Measurements from ENCODE around the gene HIP1.
"Not testable (repeated sequence)": the region's sequence is repeated elsewhere in the genome, so short reads cannot be mapped to it uniquely, and the experiment has no call there.

HIP1 gene

DNA sequence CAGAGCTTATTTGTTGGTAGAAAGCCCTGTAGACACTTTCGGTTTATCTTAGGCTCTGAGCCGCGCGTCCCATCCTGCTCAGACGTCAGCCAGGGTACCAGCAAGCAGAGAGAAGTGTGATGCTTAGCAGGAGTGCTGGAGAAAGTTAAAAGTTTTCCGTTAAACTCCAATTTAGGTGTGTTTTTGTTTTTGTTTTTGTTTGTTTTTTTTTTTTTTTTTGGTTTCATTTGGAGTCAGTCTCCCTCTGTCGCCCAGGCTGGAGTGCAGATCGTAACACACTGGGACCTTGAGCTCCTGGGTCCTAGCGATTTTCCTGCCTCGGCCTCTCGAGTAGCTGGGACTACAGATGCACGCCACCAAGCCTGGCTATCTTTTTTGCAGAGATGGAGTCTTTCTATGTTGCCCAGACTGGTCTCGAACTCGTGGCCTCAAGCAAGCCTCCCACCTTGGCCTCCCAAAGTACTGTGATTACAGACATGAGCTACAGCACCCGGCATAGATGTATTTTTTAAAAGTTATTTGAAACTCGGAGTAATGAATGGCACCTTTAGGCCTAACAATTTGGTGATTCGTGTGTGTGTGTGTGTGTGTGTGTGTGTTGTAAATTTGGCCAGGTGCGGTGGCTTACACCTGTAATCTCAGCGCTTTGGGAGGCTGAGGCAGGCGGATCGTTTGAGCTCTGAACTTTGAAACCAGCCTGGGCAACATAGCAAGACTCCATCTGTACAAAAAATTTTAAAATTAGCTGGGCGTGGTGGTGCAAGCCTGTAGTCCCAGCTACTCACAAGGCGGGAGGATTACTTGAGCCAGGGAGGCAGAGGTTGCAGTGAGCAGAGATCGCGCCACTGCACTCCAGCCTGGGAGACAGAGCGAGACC, 1.3 kb upstream of the HIP1 start:
- peak in 1 of 2 donors; percentile 7 for DNase-seq (ENCODE audit: low read depth in 2 of 2, low spot score in 1 of 2)

DNA sequence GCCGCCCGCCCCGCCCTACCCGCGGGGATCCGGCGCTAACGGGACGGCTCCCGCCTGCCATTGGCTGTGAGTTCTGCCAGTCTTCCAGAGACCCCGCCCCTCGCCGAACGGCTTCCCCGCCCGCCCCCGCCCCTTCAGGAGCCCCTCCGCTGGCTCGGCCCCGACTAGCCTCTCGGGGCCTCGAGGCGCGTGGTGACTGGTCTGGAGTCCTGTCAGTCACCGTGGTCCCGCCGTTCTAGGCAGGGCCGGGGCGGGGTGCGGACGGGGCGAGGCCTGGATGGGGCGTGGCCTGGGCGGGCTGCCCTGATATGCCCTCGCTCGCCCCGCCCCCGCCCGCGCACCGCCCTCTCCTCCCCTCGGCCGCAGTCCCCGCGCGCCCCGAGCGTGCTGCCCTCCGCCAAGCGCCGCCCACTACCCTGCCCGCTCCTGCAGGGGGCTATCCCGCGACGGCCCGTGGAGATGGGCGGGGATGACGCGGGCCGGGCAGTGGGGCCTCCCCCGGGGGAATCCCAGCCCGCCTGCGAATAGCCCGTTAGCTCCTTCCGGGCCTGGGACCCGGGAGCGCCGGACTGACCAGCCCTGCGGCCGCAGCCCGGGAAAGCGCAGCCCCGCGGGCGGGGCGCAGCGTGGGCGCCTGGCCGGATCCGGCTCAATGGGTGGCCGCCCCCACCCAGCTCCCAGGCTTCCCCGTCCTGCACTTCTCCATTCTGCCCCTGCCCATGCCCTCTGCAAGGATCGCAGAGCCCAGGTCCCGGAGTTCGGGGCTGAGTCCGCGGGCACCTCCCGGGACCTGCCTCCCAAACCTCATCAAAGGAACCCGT, 444 bp upstream of the HIP1 start:
- DNase-seq (ENCODE audit: low read depth in 2 of 2, low spot score in 1 of 2) = peak; percentile 96 to 99

DNA sequence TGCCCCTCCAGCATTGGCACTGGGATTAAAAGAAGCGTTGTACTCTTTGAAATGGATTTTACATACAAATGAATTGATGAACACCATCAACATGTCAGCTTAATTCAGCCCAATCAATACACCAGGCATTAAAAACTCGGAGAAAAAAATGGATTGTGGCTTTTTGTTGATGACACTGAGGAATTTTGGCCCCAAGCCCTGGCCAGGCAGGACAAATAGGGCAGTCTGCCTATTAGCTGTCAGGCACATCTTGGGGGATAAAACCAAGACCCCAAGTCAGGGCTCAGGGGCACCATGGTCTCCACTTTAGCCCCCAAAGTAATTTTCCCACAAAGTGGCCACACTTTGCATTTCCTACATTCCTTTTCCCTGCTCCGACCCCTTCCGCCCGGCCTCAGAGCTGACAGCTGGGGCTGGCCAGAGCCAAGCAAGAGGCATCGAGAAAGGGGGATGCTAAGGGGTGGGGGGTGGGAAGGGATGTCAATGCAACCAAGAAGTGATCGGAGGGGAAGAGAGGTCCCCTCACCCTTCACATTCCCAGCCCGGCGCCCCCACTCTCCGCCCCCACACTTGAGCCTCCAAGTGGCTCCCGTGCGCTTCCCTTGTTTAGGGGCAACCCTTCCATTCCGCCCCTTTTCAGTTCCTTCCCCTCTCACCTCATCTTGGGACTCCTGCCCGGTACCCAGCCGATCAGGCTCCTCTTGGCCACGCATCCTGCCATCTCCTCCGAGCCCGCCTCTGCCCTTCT, 711 bp downstream of the HIP1 start:
- no peak for DNase-seq (ENCODE audit: low read depth in 2 of 2, low spot score in 1 of 2)

DNA sequence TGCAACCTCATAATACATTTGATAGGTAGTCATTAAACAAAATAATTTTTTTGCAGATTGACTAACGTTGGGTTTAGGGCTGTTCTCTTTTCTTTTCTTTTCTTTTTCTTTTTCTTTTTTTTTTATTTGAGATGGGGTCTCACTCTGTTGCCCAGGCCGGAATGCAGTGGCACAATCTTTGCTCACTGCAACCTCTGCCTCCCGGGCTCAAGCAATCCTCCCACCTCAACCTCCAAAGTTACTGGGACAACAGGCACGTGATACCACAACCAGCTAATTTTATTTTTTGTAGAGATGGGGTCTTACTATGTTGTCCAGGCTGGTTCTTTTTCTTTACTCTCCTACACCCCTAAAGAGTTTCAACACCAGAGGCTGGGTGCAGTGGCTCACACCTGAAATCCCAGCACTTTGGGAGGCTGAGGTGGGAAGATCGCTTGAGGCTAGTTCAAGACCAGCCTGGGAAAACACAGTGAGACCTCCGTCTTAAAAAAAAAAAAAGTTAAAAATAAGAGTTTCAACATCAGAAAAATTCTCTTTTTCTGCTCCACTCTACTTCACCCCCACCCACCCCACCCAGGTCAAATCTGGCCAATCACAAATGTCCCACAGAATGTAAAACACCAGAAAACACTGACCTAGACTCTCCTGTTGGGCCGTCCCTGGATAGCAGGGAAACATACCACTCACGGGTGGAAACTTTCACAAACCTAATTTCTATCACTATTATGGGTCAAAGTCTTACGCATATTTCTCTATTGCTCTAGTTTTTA, 3.0 kb downstream of the HIP1 start:
- DNase-seq (ENCODE audit: low read depth in 2 of 2, low spot score in 1 of 2) = no peak

DNA sequence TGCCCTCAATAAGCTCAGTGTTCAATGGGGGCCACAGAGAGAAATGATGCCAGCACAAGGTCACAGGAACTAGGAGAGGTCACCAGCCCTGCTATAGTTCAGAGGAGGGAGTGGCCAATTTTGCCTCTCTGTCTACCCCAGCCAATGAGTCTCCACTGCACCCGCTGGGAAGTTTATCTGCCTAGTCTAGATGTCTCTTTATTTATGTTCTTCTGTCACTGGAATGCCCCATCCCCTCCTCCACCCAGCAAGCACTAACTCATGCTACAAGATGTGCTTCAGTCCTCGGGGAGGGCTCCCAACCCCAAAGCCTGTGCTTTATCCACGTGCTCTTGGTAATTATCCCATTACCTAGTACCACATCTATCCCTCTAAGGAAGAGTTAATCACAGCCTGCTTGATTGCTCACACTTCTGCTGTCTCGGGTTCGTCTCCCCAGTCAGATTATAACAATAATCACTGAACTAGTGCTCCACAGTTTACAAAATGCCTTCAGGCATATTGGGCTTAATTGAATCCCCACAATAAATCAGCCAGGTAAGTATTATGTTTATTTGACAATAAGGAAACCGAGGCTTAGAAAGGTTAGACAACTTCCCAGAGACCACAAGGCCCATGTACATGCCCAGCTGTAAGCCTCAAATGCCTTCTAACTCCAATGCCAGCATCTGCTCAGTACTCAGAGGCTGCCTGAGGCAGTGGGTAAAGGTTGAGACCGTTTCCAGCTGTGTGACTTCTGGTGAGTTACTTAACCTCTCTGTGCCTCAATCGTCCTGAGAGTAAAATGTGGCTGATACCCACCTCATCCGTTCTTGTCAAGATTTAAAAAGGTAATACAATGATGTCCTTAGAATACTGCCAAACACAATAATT, 3.9 kb downstream of the HIP1 start:
- DNase-seq (ENCODE audit: low read depth in 2 of 2, low spot score in 1 of 2) = no peak

DNA sequence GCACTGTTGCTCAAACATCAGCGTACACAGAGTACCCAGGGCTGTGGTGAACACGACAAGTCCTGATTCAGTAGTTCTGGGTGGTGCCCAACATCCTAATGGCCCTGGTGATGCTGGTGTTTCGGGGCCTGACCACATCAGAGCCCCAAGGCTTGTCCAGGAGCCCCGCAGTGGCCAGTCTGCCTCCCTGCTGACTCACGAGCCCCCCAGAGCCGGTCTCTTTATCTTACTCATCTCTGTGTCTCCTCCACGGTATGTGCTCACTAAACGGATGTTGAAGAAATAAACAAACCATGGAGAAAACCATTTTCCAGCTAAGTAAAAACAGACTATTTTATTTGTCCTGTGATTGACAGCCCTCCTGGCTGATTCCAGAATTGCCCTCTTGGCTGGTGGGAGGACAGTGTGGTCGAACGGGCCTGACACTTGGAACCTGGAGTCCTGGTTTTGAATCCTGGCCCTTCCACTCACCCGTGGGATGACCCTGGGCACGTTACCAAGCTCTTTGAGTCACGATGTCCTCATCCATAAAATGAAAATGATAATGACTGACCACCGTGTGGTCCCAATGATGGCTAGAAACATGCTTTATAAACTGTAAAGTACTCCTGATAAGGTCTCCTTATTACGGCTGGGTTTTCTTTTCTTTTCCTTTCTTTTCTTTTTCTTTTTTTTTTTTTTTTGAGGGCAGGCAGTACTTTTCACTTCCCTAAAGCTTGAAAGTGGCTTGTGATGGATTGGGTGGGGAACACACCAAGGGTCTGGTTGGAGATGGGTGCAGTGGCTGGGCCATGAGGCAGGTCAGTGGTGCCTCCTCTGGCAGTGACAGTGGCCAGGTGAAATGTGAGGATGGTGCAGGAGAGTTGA, 5.7 kb downstream of the HIP1 start:
- no peak for DNase-seq (ENCODE audit: low read depth in 2 of 2, low spot score in 1 of 2)

DNA sequence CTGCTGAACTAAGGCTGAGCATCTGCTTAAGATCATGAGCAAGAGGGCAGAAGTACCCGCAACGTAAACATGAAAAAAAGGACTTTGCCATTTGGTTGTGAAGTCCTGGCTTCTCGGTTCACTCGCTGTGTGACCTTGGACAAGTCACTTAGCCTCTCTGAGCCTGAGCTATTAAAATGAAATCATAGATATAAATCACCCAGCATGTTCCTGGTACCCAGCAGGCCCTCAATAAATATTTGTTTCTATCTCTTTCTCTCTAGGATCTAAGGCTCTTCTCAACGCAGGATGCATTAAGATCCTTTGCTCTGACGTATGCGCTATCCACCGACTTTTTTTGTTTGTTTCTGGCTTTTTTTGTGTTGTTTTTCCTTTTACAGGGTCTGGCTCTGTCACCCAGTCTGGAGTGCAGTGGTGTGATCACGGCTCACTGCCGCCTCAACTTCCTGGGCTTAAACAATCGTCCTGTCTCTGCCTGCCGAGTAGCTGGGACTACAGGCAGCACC, 6.7 kb downstream of the HIP1 start:
- DNase-seq (ENCODE audit: low read depth in 2 of 2, low spot score in 1 of 2) = no peak

DNA sequence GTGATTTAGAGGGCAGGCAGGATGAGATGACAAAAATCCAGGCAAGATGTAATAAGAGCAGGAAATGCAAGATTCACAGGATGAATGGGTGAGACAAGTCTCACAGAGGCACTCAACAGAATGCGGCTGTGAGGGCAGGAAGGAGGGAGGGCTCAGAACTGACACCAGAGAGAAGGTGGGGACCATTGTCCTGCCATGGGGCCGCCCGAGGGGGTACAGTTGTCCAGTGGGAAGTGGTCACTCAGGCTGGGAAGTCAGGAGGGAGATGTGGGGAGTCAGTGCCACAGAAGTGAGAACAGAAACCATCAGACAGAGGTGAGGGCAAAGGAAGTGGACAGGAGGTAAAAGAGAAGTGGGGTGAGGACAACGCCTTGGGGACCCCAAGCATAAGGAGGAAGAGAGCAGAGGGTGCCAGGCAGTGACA, 8.9 kb downstream of the HIP1 start:
- no peak for DNase-seq (ENCODE audit: low read depth in 2 of 2, low spot score in 1 of 2)

DNA sequence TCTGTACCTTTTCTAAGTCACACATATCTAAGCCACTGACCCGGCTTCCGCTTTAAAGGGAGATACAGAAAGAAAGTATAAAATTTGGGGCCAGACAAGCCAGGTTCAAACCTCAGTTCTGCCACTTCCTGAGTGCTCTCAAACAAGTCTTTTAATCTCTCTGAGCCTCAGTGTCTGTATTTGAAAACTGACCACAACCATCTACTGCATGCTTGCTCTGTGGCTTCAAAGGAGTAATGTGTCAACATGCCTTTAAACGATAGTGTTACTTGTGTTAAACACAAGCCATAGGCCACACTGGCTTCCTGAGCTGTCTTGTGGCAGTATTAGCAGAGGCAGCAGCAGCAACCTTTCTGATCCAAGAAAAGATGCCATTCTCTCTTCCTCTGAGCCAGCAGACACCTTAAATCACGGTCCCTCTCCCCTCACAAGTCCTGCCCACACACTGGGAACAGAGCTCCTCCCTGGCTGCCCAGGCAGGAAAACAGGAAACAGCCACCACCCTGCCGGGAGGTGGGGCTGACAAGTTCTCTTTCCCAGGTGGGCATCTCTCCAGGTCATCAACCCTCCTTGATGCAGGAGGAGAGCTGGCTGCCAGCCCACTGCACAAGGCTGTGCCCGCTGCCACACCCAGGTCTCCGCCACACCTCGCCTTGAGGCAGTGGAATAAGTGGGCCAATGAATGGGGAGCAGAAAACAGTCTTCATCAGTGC, 10.7 kb downstream of the HIP1 start:
- peak in 1 of 2 donors; percentile 8 for DNase-seq (ENCODE audit: low read depth in 2 of 2, low spot score in 1 of 2)

DNA sequence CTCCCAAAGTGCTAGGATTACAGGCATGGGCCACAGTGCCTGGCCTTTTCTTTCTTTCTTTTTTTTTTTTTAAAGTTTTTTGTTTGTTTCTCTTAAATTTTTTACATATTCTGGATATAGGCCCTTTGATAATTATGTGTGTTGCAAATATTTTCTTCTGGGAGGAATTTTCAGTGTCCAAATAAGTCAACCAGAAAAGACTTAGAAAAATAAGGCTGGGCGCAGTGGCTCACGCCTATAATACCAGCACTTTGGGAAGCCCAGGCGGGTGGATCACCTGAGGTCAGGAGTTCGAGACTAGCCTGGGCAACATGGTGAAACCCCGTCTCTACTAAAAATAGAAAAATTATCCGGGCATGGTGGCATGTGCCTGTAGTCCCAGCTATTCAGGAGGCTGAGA, 11.4 kb downstream of the HIP1 start:
- DNase-seq (ENCODE audit: low read depth in 2 of 2, low spot score in 1 of 2) = not testable (repeated sequence)

DNA sequence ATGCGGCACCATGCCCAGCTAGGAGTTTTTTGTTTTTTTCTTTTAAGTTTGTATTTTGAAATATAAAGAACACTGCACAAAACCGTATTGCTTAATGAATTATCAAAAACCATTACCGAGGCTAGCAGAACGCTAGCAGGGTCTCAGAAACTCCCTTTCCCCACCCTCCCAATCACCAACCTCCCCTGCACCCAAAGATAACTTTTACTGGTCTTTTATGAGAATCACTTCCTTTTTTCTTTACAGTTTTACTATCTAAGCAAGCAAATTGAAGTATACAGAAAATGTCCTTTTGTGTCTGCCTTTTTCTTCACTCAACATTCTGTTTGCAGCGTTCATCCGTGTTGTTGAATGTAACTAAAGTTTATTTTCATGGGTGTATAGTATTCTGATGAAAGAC, 13.4 kb downstream of the HIP1 start:
- no peak for DNase-seq (ENCODE audit: low read depth in 2 of 2, low spot score in 1 of 2)

DNA sequence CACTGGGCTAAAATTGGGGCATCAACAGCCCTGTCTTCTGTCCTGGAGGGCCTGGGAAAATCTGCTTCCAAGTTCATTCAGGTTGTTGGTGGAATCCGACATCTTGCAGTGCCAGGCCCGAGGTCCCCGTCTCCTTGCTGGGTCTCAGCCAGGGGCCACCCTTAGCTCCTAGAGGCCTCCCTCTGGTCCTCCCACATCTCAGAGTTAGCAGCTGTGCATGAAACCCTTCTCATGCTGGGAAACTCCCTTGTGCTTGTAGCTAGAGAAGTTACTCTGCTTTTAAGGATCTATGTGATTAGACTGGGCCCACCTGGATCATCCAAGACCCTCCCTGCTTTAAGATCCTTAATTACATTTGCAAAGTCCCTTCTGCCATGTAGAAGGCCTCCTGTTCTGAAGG, 15.3 kb downstream of the HIP1 start:
- no peak for DNase-seq (ENCODE audit: low read depth in 2 of 2, low spot score in 1 of 2)

DNA sequence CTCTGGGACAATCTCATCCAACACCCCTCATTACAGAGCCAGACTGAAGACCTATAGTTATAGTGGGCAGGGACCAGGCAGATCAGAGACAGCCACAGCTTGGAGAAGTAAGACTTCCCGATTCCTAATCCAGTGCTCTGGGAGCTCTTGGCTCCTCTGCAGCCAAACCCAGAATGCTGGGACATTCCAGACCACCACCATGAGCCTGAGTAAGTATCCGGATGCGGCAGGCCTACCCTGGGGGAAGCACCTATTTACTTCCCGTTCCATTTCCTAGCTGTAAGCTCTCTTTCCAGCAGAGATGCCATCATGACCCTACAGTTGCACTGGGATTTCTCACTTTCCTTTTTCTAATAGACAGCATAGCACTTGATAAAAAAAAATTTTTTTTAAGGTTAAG, 16.4 kb downstream of the HIP1 start:
- no peak for DNase-seq (ENCODE audit: low read depth in 2 of 2, low spot score in 1 of 2)

DNA sequence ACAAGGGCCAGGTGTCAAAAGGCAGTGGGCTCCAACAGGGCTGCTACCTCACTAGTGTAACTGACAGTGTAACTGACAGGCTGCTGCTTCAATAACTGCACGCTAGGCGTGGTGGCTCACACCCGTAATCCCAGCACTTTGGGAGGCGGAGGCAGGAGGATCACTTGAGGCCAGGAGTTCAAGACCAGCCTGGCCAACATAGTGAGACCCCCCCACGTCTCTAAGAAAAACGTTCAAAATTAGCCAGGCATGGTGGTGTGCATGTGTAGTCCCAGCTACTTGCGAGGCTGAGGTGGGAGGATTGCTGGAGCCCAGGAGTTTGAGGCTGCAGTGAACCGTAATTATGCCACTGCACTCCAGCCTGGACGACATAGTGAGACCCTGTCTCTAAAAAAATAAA, 16.8 kb downstream of the HIP1 start:
- not testable (repeated sequence) for DNase-seq (ENCODE audit: low read depth in 2 of 2, low spot score in 1 of 2)

DNA sequence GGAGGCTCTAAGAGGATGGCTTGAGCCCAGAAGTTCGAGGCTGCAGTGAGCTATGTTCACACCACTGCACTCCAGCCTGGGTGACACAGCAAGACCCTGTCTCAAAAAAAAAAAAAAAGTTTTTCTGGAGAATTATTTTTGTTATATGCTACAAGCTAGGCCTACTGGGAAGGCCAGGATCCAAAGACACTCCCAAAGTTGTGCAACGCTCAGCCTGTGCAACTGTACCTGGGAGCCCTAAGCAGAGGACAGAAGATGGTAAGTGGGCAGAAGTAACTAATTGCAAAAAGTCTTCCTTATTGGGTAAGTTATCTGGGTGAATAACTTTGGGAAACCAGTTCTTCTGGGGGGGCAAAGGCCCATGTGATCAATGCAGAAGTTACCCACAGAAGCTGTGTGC, 17.3 kb downstream of the HIP1 start:
- DNase-seq (ENCODE audit: low read depth in 2 of 2, low spot score in 1 of 2) = no peak

DNA sequence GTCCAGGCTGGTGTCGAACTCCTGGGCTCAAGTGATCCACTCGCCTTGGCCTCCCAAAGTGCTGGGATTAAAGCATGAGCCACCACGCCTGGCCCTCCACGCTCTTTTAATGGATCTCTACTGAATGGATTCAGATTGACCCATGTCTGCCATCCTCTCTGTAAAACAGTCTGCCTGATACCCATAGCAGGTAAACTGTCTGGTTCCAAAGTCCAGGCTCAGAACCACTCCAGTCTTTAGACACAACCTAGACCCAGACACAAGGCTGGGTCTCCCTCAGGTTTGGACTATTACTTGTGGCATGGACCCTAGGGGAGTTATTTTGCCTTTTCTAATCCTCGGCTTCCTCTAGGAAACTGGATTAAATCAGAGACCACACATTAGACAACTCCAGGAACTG, 19.1 kb downstream of the HIP1 start:
- DNase-seq (ENCODE audit: low read depth in 2 of 2, low spot score in 1 of 2) = no peak

DNA sequence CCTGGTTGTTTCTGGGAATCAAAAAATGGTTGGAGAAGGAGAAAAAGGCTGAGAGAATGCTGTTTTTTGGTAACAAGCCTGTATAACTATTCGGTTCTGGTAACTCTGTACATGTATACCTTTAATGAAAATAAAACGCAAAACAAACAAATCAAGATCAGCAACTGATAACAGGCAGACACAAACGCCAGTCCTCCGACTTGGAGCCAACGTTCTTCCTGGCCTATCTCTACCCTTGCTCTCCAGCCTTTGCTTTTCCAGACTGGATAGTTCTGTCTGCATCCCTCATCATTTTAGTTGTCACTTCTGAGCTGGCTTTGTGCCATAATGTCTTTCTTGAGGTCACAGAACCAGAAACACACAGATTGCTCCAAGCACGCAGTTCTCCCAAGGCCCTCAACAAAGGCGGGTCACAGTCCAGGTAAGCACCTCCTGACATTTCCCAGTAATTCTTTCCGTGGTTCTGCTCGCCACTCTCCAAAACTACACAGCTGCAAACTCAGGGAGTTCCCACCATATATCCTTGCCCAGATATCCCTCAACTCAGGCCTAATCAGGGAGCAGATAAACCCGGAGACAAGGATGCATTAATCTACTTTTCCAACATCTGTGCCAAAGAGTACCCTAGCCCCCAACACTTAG, 20.2 kb downstream of the HIP1 start:
- DNase-seq (ENCODE audit: low read depth in 2 of 2, low spot score in 1 of 2) = no peak

DNA sequence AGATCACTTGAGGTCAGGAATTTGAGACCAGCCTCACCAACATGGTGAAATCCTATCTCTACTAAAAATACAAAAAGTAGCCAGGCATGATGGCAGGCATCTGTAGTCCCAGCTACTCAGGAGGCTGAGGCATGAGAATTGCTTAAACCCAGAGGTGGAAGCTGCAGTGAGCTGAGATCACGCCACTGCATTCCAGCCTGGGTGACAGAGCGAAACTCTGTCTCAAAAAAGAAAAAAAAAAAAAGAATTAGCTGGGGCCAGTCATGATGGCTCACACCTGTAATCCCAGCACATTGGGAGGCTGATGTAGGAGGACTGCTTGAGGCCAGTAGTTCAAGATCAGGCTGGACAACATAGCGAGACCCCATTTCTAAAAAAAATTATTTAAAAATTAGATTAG, 21.0 kb downstream of the HIP1 start:
- DNase-seq (ENCODE audit: low read depth in 2 of 2, low spot score in 1 of 2) = not testable (repeated sequence)

Data from stimulated activated CD8-positive, alpha-beta memory T cell treated with anti-CD3 and anti-CD28 coated beads, Interleukin-4, amount 100 ng/mL, for 1 hour (primary cell).